GM23338 (cell line): ENCODE data around the gene TTC8. TPM values are rescaled to one million over a fixed set of nuclear protein-coding genes. Genes with fewer than 3 reads are reported as not detected.

Source experiments
- ATAC-seq: fragments of 200-7000 bp; cut with Tn5 transposase; 3 replicates; pipeline ENCODE4 v1.9.1; 2020
- DNase-seq: peaks from one replicate; pipeline ENCODE4 v3.0.0-alpha.2; 2015; ENCODE audit warnings: low spot score
- H2AFZ ChIP-seq: fragments of 200-600 bp; sonication (generic); 2 replicates; pipeline ENCODE4 v1.8.0; 2016; ENCODE audit warnings: antibody characterized with exemption, mild to moderate bottlenecking, moderate library complexity
- H3F3A ChIP-seq: fragments of 200-600 bp; sonication (generic); replicated peaks from 2 replicates; pipeline ENCODE4 v1.8.0; 2017; ENCODE audit warnings: antibody characterized with exemption, mixed run types, low read depth
- H3K27ac ChIP-seq: fragments of 200-600 bp; sonication (generic); 2 replicates; pipeline ENCODE4 v1.6.1; 2016; ENCODE audit warnings: low read depth
- H3K27me3 ChIP-seq: fragments of 200-600 bp; sonication (generic); 2 replicates; pipeline ENCODE4 v1.8.0; 2016; ENCODE audit warnings: mild to moderate bottlenecking, mixed run types, moderate library complexity; ENCODE audit not compliant: insufficient read depth
- H3K36me3 ChIP-seq: fragments of 200-600 bp; sonication (generic); 2 replicates; pipeline ENCODE4 v1.8.0; 2016; ENCODE audit warnings: mild to moderate bottlenecking; ENCODE audit not compliant: insufficient read depth
- H3K4me1 ChIP-seq: fragments of 200-600 bp; sonication (generic); 2 replicates; pipeline ENCODE4 v1.8.0; 2016; ENCODE audit warnings: mild to moderate bottlenecking, moderate library complexity; ENCODE audit not compliant: insufficient read depth
- H3K4me2 ChIP-seq: fragments of 200-600 bp; sonication (generic); 2 replicates; pipeline ENCODE4 v1.7.1; 2017; ENCODE audit warnings: mixed run types
- H3K4me3 ChIP-seq: fragments of 200-600 bp; sonication (generic); 2 replicates; pipeline ENCODE4 v1.6.1; 2016; ENCODE audit warnings: mixed run types
- H3K79me2 ChIP-seq: fragments of 200-600 bp; sonication (generic); replicated peaks from 2 replicates; pipeline ENCODE4 v1.8.0; 2017; ENCODE audit warnings: mild to moderate bottlenecking; ENCODE audit not compliant: insufficient read depth
- H3K9me2 ChIP-seq: fragments of 200-600 bp; sonication (generic); 2 replicates; pipeline ENCODE4 v1.8.0; 2017; ENCODE audit not compliant: insufficient read depth
- H4K20me1 ChIP-seq: fragments of 200-600 bp; sonication (generic); replicated peaks from 2 replicates; pipeline ENCODE4 v1.8.0; 2017; ENCODE audit warnings: mild to moderate bottlenecking; ENCODE audit not compliant: insufficient read depth
- H3K27ac Mint-ChIP-seq: 2 replicates; pipeline ENCODE4 v1.8.0; 2020; ENCODE audit warnings: inconsistent platforms, mild to moderate bottlenecking, moderate library complexity, mixed read lengths
- H3K27me3 Mint-ChIP-seq: 3 replicates; pipeline ENCODE4 v1.8.0; 2022; ENCODE audit warnings: low read depth, mild to moderate bottlenecking, moderate library complexity, mixed read lengths, inconsistent platforms; ENCODE audit not compliant: insufficient read depth, poor library complexity
- H3K36me3 Mint-ChIP-seq: 3 replicates; pipeline ENCODE4 v1.8.0; 2021; ENCODE audit warnings: low read depth, mild to moderate bottlenecking, inconsistent platforms, moderate library complexity, mixed read lengths
- H3K4me1 Mint-ChIP-seq: 3 replicates; pipeline ENCODE4 v1.8.0; 2020; ENCODE audit warnings: mild to moderate bottlenecking, inconsistent platforms, mixed read lengths
- H3K4me3 Mint-ChIP-seq: 3 replicates; pipeline ENCODE4 v1.8.0; 2021; ENCODE audit warnings: moderate library complexity, mild to moderate bottlenecking, inconsistent platforms, mixed read lengths
- H3K9me3 Mint-ChIP-seq: 3 replicates; pipeline ENCODE4 v1.8.0; 2020; ENCODE audit warnings: moderate library complexity, mild to moderate bottlenecking, inconsistent platforms, mixed read lengths
- CREB1 ChIP-seq: fragments of 250-450 bp; sonication (Bioruptor Pico); IDR thresholded peaks from 2 replicates; pipeline ENCODE4 v1.5.0; 2020; ENCODE audit warnings: low read depth, mild to moderate bottlenecking, moderate library complexity
- EZH2 ChIP-seq: fragments of 200-600 bp; sonication (generic); IDR thresholded peaks from one replicate; pipeline ENCODE4 v1.8.0; 2017; ENCODE audit warnings: antibody characterized with exemption, mild to moderate bottlenecking, low read depth; ENCODE audit not compliant: unreplicated experiment
- EZH2phosphoT487 ChIP-seq: fragments of 200-600 bp; sonication (generic); IDR thresholded peaks from one replicate; pipeline ENCODE4 v1.8.1; 2018; ENCODE audit warnings: antibody characterized with exemption; ENCODE audit not compliant: unreplicated experiment
- JUNB ChIP-seq: IDR thresholded peaks from one replicate; pipeline ENCODE4 v1.6.1; 2016; ENCODE audit warnings: antibody characterized with exemption; ENCODE audit not compliant: unreplicated experiment
- NANOG ChIP-seq: IDR thresholded peaks from 2 replicates; pipeline ENCODE4 v1.6.1; 2016; ENCODE audit warnings: antibody characterized with exemption, borderline replicate concordance
- POLR2AphosphoS5 ChIP-seq: IDR thresholded peaks from 2 replicates; pipeline ENCODE4 v1.6.1; 2016; ENCODE audit warnings: antibody characterized with exemption, low read depth
- STAT1 ChIP-seq: IDR thresholded peaks from one replicate; pipeline ENCODE4 v1.6.1; 2016; ENCODE audit warnings: antibody characterized with exemption; ENCODE audit not compliant: unreplicated experiment
- ZNF114 ChIP-seq: fragments of 250-450 bp; sonication (Bioruptor Pico); IDR thresholded peaks from 2 replicates; pipeline ENCODE4 v1.5.0; 2020; ENCODE audit warnings: mild to moderate bottlenecking, moderate library complexity
- polyA plus RNA-seq: library from polyadenylated mRNA; unstranded; fragments of >200 nt; fragmentation: Nextera tagmentation; extraction: Ambion mirVana; gene quantifications from 2 replicates; pipeline ENCODE4 v1.2.1, GENCODE V29; 2016
- total RNA-seq: library from RNA; depleted of rRNA; stranded (reverse); fragments of >200 nt; shearing (Covaris generic); gene quantifications from 2 replicates; pipeline ENCODE4 v1.2.3, GENCODE V29; 2014
- TF ChIP-seq, protein P1 (sequence below): IDR thresholded peaks from one replicate; pipeline ENCODE4 v1.6.1; 2018; ENCODE audit warnings: antibody characterized with exemption; ENCODE audit not compliant: unreplicated experiment
- TF ChIP-seq, protein P2 (sequence below), 2 experiments: fragments of 200-600 bp in 1 of 2; sonication (generic) in 1 of 2; conservative IDR thresholded peaks; 2 replicates each; pipeline versions ENCODE4 v1.5.1 to v1.6.1; 2016 to 2017; ENCODE audit warnings: antibody characterized with exemption in 2 of 2, low read depth in 2 of 2, mild to moderate bottlenecking in 2 of 2, moderate library complexity in 1 of 2
- TF ChIP-seq, protein P3 (sequence below): IDR thresholded peaks from 2 replicates; pipeline ENCODE4 v1.6.1; 2016; ENCODE audit warnings: antibody characterized with exemption

Gene TTC8
- total and polyA plus RNA-seq, 2 experiments from 2014 or later = 7.5 to 10.5 TPM

DNA sequence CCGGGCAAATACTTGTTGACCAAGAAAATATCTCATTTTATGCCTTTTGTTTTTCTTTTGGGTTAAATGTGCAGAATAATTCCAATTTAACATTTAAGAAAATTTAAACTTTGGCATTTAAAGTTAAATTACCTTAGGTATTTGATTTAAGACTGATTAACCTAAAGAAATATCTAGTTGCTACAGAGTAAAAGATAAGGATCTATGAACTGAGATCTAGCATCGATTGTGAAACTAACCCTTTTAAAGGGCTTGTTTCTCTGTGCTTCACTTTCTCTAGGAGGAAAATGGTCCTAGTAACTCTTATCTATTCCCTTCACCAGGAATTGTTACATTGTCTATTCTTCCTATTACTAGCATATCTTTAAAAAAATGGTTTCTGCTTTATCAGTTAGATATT is 2.6 kb upstream of the TTC8 start:
- Mint-ChIP-seq H3K27ac (no peak overlapping the region), H3K9me3 (no peaks in the 10 kb centered on the region), H3K27me3 (no peaks in the 10 kb centered on the region), H3K4me3 (no peak overlapping the region), H3K4me1 (peaks cover 8% of the 10 kb centered on the region), H3K36me3 (no peaks in the 10 kb centered on the region)
- no peak overlapping the region for H3K4me2 ChIP-seq
- no peaks in the 10 kb centered on the region for H3K36me3 ChIP-seq
- no peak overlapping the region for H3K4me3 ChIP-seq
- 0 out of 2 replicates have a peak, but pooled peaks cover 5% of the 10 kb centered on the region for H3K79me2 ChIP-seq
- no peaks in the 10 kb centered on the region for H4K20me1 ChIP-seq
- no peak for DNase-seq
- H3K9me2 ChIP-seq = no peaks in the 10 kb centered on the region
- H3K27ac ChIP-seq = no peak overlapping the region
- ATAC-seq = no peak
- no peak overlapping the region for H2AFZ ChIP-seq
- peaks cover 6% of the 10 kb centered on the region for H3K4me1 ChIP-seq
- TF ChIP-seq CREB1 (CRISPR knock-in tag) = no peak
- no peak for TF ChIP-seq POLR2AphosphoS5
- TF ChIP-seq NANOG = no peak
- TF ChIP-seq JUNB = no peak
- TF ChIP-seq, protein P1, sequence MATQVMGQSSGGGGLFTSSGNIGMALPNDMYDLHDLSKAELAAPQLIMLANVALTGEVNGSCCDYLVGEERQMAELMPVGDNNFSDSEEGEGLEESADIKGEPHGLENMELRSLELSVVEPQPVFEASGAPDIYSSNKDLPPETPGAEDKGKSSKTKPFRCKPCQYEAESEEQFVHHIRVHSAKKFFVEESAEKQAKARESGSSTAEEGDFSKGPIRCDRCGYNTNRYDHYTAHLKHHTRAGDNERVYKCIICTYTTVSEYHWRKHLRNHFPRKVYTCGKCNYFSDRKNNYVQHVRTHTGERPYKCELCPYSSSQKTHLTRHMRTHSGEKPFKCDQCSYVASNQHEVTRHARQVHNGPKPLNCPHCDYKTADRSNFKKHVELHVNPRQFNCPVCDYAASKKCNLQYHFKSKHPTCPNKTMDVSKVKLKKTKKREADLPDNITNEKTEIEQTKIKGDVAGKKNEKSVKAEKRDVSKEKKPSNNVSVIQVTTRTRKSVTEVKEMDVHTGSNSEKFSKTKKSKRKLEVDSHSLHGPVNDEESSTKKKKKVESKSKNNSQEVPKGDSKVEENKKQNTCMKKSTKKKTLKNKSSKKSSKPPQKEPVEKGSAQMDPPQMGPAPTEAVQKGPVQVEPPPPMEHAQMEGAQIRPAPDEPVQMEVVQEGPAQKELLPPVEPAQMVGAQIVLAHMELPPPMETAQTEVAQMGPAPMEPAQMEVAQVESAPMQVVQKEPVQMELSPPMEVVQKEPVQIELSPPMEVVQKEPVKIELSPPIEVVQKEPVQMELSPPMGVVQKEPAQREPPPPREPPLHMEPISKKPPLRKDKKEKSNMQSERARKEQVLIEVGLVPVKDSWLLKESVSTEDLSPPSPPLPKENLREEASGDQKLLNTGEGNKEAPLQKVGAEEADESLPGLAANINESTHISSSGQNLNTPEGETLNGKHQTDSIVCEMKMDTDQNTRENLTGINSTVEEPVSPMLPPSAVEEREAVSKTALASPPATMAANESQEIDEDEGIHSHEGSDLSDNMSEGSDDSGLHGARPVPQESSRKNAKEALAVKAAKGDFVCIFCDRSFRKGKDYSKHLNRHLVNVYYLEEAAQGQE = no peak
- TF ChIP-seq, protein P2, sequence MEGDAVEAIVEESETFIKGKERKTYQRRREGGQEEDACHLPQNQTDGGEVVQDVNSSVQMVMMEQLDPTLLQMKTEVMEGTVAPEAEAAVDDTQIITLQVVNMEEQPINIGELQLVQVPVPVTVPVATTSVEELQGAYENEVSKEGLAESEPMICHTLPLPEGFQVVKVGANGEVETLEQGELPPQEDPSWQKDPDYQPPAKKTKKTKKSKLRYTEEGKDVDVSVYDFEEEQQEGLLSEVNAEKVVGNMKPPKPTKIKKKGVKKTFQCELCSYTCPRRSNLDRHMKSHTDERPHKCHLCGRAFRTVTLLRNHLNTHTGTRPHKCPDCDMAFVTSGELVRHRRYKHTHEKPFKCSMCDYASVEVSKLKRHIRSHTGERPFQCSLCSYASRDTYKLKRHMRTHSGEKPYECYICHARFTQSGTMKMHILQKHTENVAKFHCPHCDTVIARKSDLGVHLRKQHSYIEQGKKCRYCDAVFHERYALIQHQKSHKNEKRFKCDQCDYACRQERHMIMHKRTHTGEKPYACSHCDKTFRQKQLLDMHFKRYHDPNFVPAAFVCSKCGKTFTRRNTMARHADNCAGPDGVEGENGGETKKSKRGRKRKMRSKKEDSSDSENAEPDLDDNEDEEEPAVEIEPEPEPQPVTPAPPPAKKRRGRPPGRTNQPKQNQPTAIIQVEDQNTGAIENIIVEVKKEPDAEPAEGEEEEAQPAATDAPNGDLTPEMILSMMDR (conservative IDR thresholded peaks at IDR 0.05; ENCODE audit: low read depth in 2 of 2) = no peak
- TF ChIP-seq ZNF114 (CRISPR knock-in tag) = no peak
- no peaks in the 10 kb centered on the region for H3K27me3 ChIP-seq
- H3F3A ChIP-seq = no peaks in the 10 kb centered on the region

DNA sequence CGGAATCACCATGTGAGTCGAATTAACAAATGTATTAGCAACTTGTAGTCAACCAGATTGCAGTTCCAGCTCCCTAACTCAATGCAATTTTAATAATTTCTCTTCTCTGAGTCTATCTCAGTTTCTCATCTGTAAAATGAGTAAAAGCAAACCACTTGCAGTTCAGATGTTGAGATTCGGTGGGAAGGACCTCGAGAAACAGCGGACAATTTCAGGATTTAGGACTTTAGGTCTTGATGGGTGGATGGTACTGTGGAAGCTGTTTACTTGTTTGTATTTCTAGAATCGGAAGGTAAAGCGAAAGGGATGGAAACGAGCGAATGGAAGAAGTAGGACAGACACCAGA is 510 bp upstream of the TTC8 start:
- H3K27ac ChIP-seq = no peak overlapping the region
- H3K79me2 ChIP-seq = 0 out of 2 replicates have a peak, but pooled peaks cover 5% of the 10 kb centered on the region
- Mint-ChIP-seq H3K4me3 (peak overlapping the region; percentile 93), H3K4me1 (peaks cover 8% of the 10 kb centered on the region), H3K9me3 (no peaks in the 10 kb centered on the region), H3K27me3 (no peaks in the 10 kb centered on the region), H3K36me3 (no peaks in the 10 kb centered on the region), H3K27ac (peak overlapping the region; percentile 100)
- H3K27me3 ChIP-seq = no peaks in the 10 kb centered on the region
- no peaks in the 10 kb centered on the region for H3F3A ChIP-seq
- ATAC-seq = no peak
- H4K20me1 ChIP-seq = no peaks in the 10 kb centered on the region
- H2AFZ ChIP-seq = peak overlapping the region; percentile 96
- no peaks in the 10 kb centered on the region for H3K36me3 ChIP-seq
- H3K4me1 ChIP-seq = peaks cover 6% of the 10 kb centered on the region
- peak overlapping the region; percentile 85 for H3K4me2 ChIP-seq
- H3K9me2 ChIP-seq = no peaks in the 10 kb centered on the region
- H3K4me3 ChIP-seq = peak overlapping the region; percentile 71
- no peak for DNase-seq
- TF ChIP-seq EZH2phosphoT487 (no peak), NANOG (no peak), EZH2 (no peak), STAT1 (no peak), POLR2AphosphoS5 (no peak), CREB1 (CRISPR knock-in tag) (no peak)
- TF ChIP-seq, protein P3, sequence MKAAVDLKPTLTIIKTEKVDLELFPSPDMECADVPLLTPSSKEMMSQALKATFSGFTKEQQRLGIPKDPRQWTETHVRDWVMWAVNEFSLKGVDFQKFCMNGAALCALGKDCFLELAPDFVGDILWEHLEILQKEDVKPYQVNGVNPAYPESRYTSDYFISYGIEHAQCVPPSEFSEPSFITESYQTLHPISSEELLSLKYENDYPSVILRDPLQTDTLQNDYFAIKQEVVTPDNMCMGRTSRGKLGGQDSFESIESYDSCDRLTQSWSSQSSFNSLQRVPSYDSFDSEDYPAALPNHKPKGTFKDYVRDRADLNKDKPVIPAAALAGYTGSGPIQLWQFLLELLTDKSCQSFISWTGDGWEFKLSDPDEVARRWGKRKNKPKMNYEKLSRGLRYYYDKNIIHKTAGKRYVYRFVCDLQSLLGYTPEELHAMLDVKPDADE = no peak
